ENCODE data around the gene TXNRD2.
"Not testable (repeated sequence)": the region's sequence is repeated elsewhere in the genome, so short reads cannot be mapped to it uniquely, and the experiment has no call there.

DNA sequence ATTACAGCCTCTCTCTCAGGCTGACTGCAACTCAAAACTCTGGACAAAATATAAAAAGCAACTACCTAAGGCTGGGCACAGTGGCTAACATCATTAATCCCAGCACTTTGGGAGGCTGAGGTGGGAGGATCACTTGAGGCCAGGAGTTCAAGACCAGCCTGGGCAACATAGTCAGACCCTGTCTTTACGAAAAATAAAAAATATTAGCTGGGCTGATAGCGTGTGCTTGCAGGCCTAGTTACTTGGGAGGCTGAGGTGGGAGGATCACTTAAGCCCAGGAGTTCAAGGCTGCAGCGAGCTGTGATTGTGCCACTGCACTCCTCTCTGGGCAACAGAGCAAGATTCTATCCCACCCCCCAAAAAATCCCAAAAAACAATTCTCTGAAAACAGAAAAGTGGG lies 109.6 kb downstream of the TXNRD2 start:
- TF ChIP-seq, protein P1, sequence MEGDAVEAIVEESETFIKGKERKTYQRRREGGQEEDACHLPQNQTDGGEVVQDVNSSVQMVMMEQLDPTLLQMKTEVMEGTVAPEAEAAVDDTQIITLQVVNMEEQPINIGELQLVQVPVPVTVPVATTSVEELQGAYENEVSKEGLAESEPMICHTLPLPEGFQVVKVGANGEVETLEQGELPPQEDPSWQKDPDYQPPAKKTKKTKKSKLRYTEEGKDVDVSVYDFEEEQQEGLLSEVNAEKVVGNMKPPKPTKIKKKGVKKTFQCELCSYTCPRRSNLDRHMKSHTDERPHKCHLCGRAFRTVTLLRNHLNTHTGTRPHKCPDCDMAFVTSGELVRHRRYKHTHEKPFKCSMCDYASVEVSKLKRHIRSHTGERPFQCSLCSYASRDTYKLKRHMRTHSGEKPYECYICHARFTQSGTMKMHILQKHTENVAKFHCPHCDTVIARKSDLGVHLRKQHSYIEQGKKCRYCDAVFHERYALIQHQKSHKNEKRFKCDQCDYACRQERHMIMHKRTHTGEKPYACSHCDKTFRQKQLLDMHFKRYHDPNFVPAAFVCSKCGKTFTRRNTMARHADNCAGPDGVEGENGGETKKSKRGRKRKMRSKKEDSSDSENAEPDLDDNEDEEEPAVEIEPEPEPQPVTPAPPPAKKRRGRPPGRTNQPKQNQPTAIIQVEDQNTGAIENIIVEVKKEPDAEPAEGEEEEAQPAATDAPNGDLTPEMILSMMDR (conservative IDR thresholded peaks at IDR 0.05), result not testable (repeated sequence)
- TF ChIP-seq ZFX (IDR thresholded peaks at IDR 0.05), result not testable (repeated sequence)

All from C4-2B (cell line).